ACC112 (cell line): ENCODE results near the gene TUBGCP6.

Experiments
- H2AFZ ChIP-seq: fragments of 200-600 bp; sonication (generic); one replicate; pipeline ENCODE4 v1.6.0; 2017; ENCODE audit warnings: antibody characterized with exemption, low read length; ENCODE audit not compliant: unreplicated experiment
- H3K27ac ChIP-seq: fragments of 200-600 bp; sonication (generic); 2 replicates; pipeline ENCODE4 v1.5.1; 2014; ENCODE audit warnings: low read depth, mild to moderate bottlenecking, antibody characterized with exemption, low read length, moderate library complexity
- H3K27me3 ChIP-seq: fragments of 200-600 bp; sonication (generic); 2 replicates; pipeline ENCODE4 v1.6.1; 2014; ENCODE audit warnings: mild to moderate bottlenecking, antibody characterized with exemption, low read length, moderate library complexity, mixed read lengths; ENCODE audit not compliant: insufficient read depth
- H3K36me3 ChIP-seq: fragments of 200-600 bp; sonication (generic); 2 replicates; pipeline ENCODE4 v1.6.1; 2016; ENCODE audit warnings: mild to moderate bottlenecking, antibody characterized with exemption, low read length, moderate library complexity, mixed read lengths; ENCODE audit not compliant: insufficient read depth
- H3K4me1 ChIP-seq: fragments of 200-600 bp; sonication (generic); one replicate; pipeline ENCODE4 v1.6.1; 2016; ENCODE audit warnings: low read length, mixed read lengths; ENCODE audit not compliant: insufficient read depth, unreplicated experiment, control insufficient read depth
- H3K4me3 ChIP-seq: fragments of 200-600 bp; sonication (generic); 2 replicates; pipeline ENCODE4 v1.5.1; 2014; ENCODE audit warnings: mild to moderate bottlenecking, low read depth, low read length
- H3K79me2 ChIP-seq: fragments of 200-600 bp; sonication (generic); one replicate; pipeline ENCODE4 v1.6.0; 2016; ENCODE audit warnings: low read length; ENCODE audit not compliant: control insufficient read depth, unreplicated experiment, insufficient read depth

Gene TUBGCP6

DNA sequence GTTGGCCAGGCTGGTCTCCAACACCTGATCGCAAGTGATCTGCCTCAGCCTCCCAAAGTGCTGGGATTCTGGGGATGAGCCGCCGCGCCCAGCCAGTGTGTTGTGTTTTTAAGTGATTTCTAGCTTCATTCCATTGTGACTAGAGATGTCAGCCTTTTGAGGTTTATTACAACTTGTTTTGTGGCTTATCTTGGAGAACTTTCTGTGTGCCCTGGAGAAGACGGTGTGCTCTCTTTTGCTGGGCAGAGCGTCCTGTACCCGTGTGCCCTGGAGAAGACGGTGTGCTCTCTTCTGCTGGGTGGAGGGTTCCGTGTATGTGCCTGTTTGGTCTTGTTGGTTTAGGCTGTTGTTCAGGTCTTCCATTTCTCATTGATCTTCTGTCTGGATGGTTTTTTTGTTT, 31.6 kb downstream of the TUBGCP6 start:
- Histone ChIP-seq H2AFZ (no peak overlapping the region), H3K4me1 (no peaks in the 10 kb centered on the region), H3K4me3 (no peak overlapping the region), H3K27me3 (no peaks in the 10 kb centered on the region), H3K27ac (no peak overlapping the region), H3K36me3 (no peaks in the 10 kb centered on the region), H3K79me2 (no peaks in the 10 kb centered on the region)

DNA sequence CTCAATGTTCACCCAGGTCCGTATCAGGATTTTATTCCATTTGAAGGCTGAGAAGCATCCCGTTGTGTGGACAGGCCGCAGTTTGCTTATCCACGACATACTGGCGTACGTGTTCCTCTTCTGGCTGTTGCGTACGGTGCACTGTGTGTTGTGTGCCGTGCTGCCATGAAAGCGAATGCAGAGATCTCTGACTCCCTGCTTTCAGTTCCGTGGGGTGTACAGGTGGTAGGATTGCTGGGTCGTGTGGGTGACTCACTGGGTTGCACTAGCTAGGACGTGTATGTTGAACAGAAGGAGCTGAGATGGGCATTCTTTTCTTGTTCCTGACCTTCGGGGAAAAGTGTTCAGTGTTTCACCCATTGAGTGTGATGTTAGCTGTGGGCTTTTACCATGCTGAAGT, 33.7 kb downstream of the TUBGCP6 start:
- H3K36me3 ChIP-seq: no peaks in the 10 kb centered on the region
- no peak overlapping the region for H3K4me3 ChIP-seq
- no peaks in the 10 kb centered on the region for H3K4me1 ChIP-seq
- no peaks in the 10 kb centered on the region for H3K27me3 ChIP-seq
- no peak overlapping the region for H2AFZ ChIP-seq
- H3K79me2 ChIP-seq: no peaks in the 10 kb centered on the region
- H3K27ac ChIP-seq: no peak overlapping the region

DNA sequence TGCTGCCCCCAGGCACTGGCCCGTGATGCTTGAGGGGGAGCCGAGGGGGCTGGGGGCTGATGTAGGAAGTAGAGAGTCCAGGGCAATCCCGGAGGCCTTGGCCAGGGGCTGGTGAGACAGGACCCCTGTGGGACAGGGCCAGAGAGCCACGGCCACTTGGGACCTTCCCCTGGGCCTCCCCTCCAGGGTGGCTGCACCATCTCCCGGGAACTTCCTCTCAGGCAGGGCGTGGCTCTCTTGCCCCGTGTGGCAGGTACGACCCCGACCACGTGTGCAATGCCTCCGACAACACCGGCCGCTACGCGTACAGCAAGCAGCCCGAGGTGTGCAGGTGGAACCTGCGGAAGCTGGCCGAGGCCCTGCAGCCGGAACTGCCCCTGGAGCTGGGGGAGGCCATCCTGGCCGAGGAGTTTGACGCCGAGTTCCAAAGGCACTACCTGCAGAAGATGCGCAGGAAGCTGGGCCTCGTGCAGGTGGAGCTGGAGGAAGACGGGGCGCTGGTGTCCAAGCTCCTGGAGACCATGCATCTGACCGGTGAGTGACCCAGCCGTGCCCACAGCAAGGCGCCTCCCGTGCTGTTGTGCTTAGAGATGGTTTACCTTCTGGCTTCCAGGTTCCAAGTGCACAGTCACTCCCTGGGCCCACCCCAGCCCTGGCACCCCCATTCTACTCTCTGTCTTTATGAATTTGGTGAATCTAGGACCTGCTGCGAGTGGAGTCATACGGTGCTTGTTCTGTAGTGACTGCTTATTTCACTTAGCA, 34.3 kb downstream of the TUBGCP6 start:
- no peak overlapping the region for H2AFZ ChIP-seq
- H3K4me1 ChIP-seq: no peaks in the 10 kb centered on the region
- H3K79me2 ChIP-seq: no peaks in the 10 kb centered on the region
- no peak overlapping the region for H3K4me3 ChIP-seq
- H3K27me3 ChIP-seq: no peaks in the 10 kb centered on the region
- H3K27ac ChIP-seq: no peak overlapping the region
- H3K36me3 ChIP-seq: no peaks in the 10 kb centered on the region

DNA sequence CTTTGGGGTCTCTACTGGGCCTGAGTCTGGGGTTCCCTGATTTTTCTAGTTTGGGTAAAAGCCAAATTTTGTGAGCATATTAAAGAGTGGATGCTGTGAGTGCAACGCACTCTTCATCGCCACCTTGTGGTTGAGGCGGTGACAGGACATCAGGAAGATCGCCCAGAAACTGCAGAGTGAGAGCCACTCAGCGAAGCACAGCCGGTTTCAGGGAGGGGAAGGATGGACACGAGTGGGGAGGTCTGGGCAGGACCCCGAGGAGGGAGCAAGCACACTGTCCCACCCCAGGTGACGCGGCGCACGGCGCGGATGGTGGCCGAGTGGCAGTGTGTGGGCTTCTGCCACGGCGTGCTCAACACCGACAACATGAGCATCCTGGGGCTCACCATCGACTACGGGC, 34.9 kb downstream of the TUBGCP6 start:
- H3K36me3 ChIP-seq: no peaks in the 10 kb centered on the region

DNA sequence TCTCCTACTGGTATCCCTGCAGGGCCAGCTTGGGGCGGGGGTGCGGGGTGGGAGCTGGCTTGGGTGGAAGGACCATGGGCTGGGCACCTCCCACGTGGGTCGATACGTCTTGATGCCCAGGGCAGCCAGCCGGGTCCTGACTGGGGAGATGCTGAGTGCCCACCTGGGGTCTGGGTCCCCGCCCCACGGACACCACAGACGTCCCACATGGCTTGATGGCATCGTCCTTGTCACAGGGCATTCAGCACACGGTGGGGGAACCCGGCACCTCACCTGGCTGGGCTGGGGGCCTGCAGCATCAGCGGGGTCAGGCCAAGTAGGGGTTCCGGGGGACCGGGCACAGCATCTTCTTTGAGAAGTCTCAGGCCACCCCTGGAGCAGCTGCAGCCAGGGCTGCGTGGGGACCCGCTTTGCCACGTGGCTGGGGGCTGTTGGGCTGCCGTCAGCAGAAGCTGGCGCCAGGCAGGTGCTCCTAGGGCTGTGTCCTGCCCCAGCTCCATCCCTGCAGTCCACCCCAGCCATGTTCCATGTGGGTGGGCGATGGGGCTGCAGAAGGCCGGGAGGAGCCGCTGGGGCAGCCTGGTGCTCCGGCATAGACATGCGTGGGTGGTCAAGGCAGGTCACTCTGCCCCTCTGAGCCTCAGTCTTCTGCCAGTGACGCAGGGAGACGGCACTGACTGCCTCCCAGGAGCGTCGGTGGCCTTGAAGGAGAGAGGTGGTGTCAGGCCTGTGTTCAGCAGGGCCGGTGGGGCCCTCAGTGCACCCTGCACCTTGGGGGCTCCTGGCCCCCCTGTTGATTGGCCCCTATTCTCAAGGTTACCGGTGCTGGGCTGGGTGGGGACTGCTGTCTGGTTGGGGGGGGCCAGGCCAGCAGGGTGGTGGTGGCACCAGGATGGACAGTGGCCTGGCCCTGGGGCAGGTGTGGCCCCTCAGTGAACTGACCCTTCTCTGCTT, 35.6 kb downstream of the TUBGCP6 start:
- no peaks in the 10 kb centered on the region for H3K4me1 ChIP-seq
- H3K27ac ChIP-seq: no peak overlapping the region
- no peaks in the 10 kb centered on the region for H3K36me3 ChIP-seq
- no peaks in the 10 kb centered on the region for H3K27me3 ChIP-seq
- H2AFZ ChIP-seq: no peak overlapping the region
- H3K4me3 ChIP-seq: no peak overlapping the region
- no peaks in the 10 kb centered on the region for H3K79me2 ChIP-seq

More for the DNA sequence above, 34.9 kb downstream of the TUBGCP6 start:
- no peak overlapping the region for H3K27ac ChIP-seq
- H3K79me2 ChIP-seq: no peaks in the 10 kb centered on the region
- no peaks in the 10 kb centered on the region for H3K4me1 ChIP-seq
- H3K4me3 ChIP-seq: no peak overlapping the region
- H2AFZ ChIP-seq: no peak overlapping the region
- H3K27me3 ChIP-seq: no peaks in the 10 kb centered on the region

DNA sequence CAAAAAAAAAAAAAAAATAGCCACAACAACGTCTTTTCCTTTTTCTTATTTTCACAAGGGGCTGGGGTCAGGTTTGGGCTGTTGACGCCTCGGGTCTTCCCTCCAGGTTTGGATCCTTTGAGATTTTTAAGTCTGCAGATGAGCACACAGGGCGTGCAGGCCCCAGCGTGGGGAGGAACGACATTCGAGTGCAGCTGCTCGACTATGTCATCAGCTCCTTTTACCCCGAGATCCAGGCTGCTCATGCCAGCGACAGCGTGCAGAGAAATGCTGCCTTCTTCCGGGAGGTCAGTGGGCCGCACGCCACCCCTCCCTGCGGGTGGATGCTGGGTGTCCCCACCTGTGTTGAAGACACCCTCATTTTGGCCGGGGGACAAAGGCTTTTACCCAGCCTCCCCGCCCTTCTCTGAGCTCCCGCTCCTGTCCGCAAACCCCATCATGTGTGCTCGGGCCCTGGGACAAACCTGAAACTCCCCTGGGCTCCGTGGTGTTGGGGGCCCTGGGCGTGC, 36.3 kb downstream of the TUBGCP6 start:
- Histone ChIP-seq H3K27ac (no peak overlapping the region), H3K36me3 (peaks cover 3% of the 10 kb centered on the region; the same call in 1 of the 2 replicates), H3K79me2 (peaks cover 3% of the 10 kb centered on the region), H2AFZ (no peak overlapping the region), H3K4me1 (no peaks in the 10 kb centered on the region), H3K4me3 (no peak overlapping the region), H3K27me3 (no peaks in the 10 kb centered on the region)

DNA sequence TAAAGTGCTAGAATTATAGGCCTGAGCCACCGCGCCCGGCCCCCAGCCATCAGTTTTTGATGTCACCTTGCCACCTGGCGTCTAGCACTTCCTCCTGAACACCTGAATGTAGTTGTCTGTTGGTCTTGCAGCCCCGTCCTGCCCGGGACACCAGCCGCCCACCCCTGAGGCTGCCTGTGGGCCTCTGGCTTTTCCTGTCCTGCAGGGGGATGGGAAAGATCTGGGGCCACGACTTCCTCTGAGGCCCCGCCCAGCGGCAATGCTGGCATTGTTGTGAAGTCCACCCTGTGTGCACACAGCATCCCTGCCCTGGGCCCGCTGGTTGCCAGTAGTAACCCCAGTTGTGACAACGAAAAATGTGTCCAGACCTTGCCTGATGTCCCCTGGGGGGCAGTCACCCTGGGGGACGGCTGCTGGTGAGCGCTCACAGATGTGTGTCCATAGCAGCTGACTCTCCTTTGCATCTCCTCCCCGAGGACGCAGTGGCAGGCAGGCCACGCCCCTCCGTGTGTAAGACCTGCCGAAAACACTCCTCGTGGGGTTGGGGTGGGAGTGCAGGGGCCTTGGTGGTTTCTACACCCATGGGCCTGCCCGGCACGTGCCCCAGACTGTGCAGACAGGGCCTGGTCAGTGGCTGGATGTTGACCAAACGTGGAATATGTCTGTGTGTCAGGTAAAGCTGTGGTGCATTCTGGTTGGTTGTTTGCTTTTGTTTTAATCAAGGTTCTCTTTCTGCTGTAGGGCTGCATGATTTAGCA, 37.3 kb downstream of the TUBGCP6 start:
- Histone ChIP-seq H2AFZ (no peak overlapping the region), H3K27me3 (no peaks in the 10 kb centered on the region), H3K27ac (no peak overlapping the region), H3K4me1 (no peaks in the 10 kb centered on the region), H3K79me2 (peaks cover 11% of the 10 kb centered on the region), H3K4me3 (no peak overlapping the region), H3K36me3 (peaks cover 8% of the 10 kb centered on the region; the same call in 1 of the 2 replicates)

DNA sequence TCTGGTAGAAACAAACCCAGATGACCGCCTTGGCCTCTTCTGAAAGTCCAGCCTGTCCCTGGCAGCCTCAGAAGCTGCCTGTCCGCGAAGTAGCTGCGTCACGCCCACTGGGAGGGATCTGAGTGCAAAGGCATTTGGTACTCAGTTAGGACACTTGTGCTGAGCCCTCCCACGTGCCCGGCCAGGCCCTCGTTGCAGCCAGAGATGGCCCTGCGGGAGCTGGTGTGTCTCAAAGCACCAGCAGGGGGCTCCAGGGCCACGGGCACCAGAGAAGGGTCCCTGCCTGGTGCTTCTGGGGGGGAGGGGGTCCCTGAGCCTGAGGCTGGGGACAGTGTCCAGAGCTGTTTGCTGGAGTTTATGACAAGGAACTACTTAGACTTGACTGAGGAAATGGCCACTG, 38.2 kb downstream of the TUBGCP6 start:
- H3K27me3 ChIP-seq: no peaks in the 10 kb centered on the region
- no peak overlapping the region for H2AFZ ChIP-seq
- no peak overlapping the region for H3K27ac ChIP-seq
- peaks cover 21% of the 10 kb centered on the region for H3K79me2 ChIP-seq
- peaks cover 8% of the 10 kb centered on the region; the same call in 1 of the 2 replicates for H3K36me3 ChIP-seq
- peaks cover 4% of the 10 kb centered on the region for H3K4me1 ChIP-seq
- H3K4me3 ChIP-seq: no peak overlapping the region

DNA sequence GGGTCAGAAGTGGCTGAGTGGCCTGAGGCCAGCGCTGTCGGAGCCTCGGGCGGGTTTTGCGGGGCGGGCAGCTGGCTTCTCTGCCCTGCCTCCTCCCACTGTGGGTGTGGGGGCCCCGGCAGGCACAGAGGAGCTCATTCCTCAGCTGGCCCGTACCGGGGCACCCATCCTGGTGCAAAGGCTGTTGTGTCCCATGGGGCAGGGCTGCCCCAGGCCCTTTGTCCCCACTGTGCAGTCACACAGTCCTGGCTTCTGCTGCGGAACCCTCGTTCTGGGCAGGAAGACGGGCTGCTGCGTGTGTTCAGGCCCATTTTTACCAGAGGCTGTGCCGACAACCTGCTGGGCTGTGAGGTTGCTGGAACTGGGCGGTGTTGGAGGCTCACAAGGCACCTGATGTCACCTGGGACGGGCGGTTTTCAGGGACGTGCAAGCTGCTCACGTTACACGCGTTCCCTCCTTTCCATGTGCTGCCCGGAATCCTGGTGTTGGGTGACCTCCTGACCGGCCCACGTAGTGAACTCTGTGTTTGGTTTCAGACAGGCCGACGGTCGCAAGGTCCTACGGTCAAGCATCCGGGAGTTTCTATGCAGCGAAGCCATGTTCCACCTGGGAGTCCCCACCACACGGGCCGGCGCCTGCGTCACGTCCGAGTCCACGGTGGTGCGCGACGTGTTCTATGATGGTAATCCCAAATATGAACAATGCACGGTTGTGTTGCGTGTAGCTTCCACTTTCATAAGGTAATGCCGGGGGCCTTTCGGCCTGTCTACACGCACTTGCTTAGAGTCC, 38.8 kb downstream of the TUBGCP6 start:
- H3K27ac ChIP-seq: no peak overlapping the region
- H3K4me1 ChIP-seq: peaks cover 4% of the 10 kb centered on the region
- peaks cover 24% of the 10 kb centered on the region for H3K79me2 ChIP-seq
- H3K36me3 ChIP-seq: peaks cover 8% of the 10 kb centered on the region; the same call in 1 of the 2 replicates
- no peaks in the 10 kb centered on the region for H3K27me3 ChIP-seq
- no peak overlapping the region for H3K4me3 ChIP-seq
- H2AFZ ChIP-seq: no peak overlapping the region
